ENCODE results near the gene DYNAP.

- TF ChIP-seq CTCF (IDR thresholded peaks at IDR 0.05; ENCODE audit: insufficient read depth, low read depth, low read length) = no peak
- no peak for TF ChIP-seq EZH2 (IDR thresholded peaks at IDR 0.05; ENCODE audit: insufficient read depth, low read length)
These were observed 7.0 kb upstream of the DYNAP start for GRCh38 chr18:54584065-54584464.

Data from astrocyte (in vitro differentiated cells and primary cell).